ENCODE measurements around the gene ITPKB. TPM values are rescaled to one million over a fixed set of nuclear protein-coding genes. Genes with fewer than 3 reads are reported as not detected.

Gene ITPKB
- total RNA-seq, result 9.6 and 13.9 TPM in 2 replicates

GRCh38 chr1:226738995-226739695, at the start of gene ITPKB:
Gene ITPKB, minus strand, starts transcription at chr1:226739282. Its CDS starts 1,824 bp downstream, at chr1:226737458.

Small RNAs within 50 kb of the gene (small RNA-seq; reads per million reads assigned to genes)
- not detected for gene RPS27P5

Other genes with a start within 250 kb of the ITPKB start
- gene STUM, start 190.5 kb downstream of the ITPKB start, total RNA-seq, result under 0.01 TPM in 2 replicates
- 24.3 and 25.0 TPM in 2 replicates for gene PSEN2, start 131.3 kb upstream of the ITPKB start, total RNA-seq
- 9.7 and 10.9 TPM in 2 replicates for gene COQ8A, start 201.0 kb upstream of the ITPKB start, total RNA-seq

Data from articular chondrocyte of knee joint (primary cell).